Glomerular endothelial cell (primary cell): ENCODE results near the gene TWF2. TPM values are rescaled to one million over a fixed set of nuclear protein-coding genes. Genes with fewer than 3 reads are reported as not detected.

Experiments used
- DNase-seq: peaks from one replicate; pipeline ENCODE4 v3.0.0-alpha.2; 2011; ENCODE audit warnings: low read depth, low spot score; ENCODE audit errors: extremely low read depth
- total RNA-seq: library from RNA; depleted of rRNA; stranded (reverse); fragments of >200 nt; gene quantifications from 2 replicates; pipeline ENCODE4 v1.2.3, GENCODE V29; 2015

TWF2 gene
- total RNA-seq, 1 donor from 2014 or later = 136 TPM

DNA sequence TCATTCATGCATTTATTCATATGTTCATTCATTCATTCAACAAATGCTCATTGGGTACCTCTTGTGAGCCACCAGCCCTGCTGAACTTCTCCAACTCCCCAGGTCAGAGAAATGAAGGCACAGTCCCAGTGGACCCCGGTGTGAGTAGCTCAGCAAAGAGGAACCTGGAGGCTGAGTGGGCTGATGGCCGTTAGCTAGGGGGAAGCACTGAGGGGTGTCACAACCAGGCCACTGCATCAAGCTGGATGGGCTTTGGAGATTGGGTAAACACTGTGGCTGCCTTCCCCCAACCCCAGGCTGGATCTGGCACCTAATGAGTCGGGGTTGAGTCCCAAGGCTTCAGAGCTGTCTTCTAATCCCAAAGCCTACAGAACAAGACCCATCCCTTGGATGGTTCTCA lies 53.1 kb downstream of the TWF2 start:
- no peak for DNase-seq

DNA sequence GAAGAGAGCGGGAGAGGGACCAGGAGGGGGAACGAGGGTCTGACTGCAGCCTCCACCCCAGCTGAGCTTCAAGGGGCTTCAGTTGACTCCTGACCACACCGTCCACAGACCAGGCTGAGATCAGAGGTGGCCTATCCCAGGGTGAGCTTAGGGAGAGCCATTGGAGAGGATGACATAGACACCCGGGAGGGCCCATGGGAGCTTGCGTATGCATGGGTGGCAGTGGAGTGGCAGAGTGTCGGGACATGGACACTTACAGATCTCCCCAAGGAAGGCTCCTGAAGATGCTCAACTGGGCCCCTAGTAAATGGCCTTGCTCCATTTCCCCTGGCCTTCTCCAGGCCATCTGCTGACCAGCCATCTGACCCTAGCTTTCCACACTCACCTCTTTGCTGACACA lies 53.6 kb downstream of the TWF2 start:
- no peak for DNase-seq

DNA sequence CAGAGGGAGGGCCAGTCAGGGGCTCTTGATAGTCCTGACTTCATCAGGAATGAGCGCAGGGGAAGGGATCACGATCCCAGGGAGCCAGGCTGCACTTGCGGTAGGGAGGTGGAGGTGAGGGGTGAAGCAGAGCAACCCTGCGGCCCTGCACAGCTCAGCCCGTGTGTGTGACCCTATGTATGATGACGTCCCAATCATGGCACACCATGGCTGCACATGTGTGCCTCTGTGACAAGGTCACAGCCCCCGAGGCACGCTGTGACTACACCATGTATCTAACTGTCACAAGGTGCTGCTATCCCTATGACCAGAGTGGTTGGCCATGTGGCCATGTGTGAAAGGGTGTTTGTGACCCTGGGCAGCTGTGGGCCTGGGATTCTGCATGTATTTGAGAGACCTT lies 54.3 kb downstream of the TWF2 start:
- no peak for DNase-seq

DNA sequence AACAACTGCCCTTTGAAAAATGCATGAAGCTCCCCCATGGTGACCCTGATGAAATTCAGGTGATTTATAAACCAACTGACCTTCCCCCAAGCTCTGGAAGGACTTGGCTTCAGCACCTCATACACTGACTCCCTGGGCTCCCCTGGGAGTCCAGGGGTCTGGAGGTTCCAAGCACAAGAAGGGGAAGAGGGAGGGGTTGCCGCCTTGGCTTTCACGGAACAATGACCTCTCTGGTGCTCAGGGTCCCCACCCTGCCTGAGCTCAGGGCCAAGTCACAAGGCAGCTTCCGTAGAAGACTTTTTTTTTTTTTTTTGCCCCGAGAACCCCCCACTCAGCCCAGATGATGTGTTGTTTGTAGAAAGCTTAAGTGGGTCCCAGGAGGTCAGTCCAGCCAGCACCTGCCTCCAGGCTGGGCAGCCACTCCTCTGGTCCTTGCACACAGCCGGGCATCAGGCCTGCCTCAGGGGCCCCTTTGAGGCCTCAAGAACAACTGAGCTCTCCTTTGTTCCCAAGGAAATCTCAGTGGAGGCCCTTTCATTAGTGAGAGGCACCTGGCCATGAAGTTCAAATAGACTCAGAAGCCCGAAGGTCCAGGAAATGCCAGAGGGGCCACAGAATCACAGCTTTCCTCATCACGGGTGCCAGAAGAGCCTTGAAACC lies 55.0 kb downstream of the TWF2 start:
- DNase-seq = no peak

DNA sequence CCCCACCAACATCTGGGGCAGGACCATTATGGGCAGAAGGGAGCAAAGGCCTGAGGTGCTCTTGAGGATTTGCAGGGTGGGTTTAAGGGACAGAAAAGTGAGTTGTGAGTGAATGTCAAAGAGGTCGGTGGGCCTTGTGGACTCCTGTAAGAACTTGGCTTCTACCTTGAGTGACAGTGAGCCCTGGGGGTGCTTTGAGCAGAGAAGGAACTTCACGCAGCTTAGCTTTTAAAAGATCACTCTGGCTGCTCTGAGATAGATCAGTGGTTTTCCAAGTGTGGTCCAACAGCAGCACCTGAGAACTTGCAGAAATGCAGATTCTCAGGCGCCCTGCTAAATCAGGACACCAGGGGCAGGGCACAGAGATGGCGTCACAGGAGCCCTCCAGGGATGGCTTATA lies 56.3 kb downstream of the TWF2 start:
- DNase-seq = no peak

DNA sequence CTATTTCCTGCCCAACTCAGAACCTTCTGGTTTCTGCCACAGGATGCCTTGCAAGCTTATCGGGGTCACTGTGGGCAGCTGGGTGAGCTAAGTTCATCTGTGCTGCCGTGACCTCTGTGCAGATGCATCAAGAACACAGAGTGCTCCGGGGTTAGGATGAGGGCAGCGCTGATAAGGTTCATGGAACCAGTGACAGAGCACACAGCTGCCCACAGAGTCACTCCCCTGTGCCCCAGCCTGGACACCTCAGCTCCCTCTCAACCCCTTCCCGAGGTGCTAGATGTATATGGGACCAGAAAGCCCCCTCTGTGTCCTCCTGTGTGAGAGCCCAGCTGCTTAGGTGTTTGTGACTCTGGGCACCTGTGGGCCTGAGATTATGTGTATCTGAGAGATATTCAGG lies 56.8 kb downstream of the TWF2 start:
- no peak for DNase-seq

DNA sequence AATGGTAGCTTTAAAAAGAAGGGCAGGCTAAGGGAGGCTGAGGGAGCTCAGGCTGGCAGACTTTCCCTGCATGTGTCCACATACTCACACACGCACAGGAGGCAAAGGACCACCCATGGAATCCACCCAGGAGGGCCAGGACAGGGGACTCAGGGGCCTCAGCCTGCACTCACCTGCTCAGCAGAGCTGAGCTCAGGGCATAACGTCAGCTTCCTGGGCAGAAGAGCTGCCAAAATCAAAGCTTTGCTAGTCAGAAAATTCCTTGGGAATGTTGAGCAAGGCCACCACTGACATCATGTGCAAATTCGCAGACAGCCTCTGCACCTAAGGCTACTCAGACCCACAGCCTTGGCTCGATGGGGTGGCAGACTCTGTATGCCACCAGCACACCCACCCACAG lies 57.4 kb downstream of the TWF2 start:
- no peak for DNase-seq

Other genes starting within 250 kb of the TWF2 start
- 1,365 and 2,409 TPM in 2 replicates for gene RPL29, start 243.3 kb downstream of the TWF2 start, total RNA-seq
- 20.2 and 23.8 TPM in 2 replicates for gene DUSP7, start 182.6 kb downstream of the TWF2 start, total RNA-seq
- 2.7 and 4.7 TPM in 2 replicates for gene POC1A, start 84.7 kb downstream of the TWF2 start, total RNA-seq
- 69.8 and 72.6 TPM in 2 replicates for gene ALAS1, start 41.0 kb downstream of the TWF2 start, total RNA-seq
- not detected in 2 replicates for gene TLR9, start 13.5 kb downstream of the TWF2 start, total RNA-seq
- 7.4 and 10.4 TPM in 2 replicates for gene PPM1M, start 6.6 kb upstream of the TWF2 start, total RNA-seq
- 52.8 and 53.0 TPM in 2 replicates for gene WDR82, start 39.5 kb upstream of the TWF2 start, total RNA-seq
- 12.3 and 14.2 TPM in 2 replicates for gene GLYCTK, start 48.7 kb upstream of the TWF2 start, total RNA-seq
- gene DNAH1, start 77.2 kb upstream of the TWF2 start, total RNA-seq = 3.2 and 9.9 TPM in 2 replicates
- 74.0 and 80.9 TPM in 2 replicates for gene BAP1, start 170.8 kb upstream of the TWF2 start, total RNA-seq
- 3.4 and 4.0 TPM in 2 replicates for gene PHF7, start 171.5 kb upstream of the TWF2 start, total RNA-seq
- 4.9 and 61.3 TPM in 2 replicates for gene SEMA3G, start 205.9 kb upstream of the TWF2 start, total RNA-seq
- gene TNNC1, start 214.9 kb upstream of the TWF2 start, total RNA-seq = not detected in 2 replicates
- gene NISCH, start 216.4 kb upstream of the TWF2 start, total RNA-seq = 90.7 and 113 TPM in 2 replicates